MG63 (cell line): ENCODE measurements around the gene LRRFIP1. TPM values are rescaled to one million over a fixed set of nuclear protein-coding genes. Genes with fewer than 3 reads are reported as not detected.

Source experiments
- DNase-seq: peaks from one replicate; pipeline ENCODE4 v3.0.0-alpha.2; 2020
- H3K27me3 ChIP-seq: fragments of 250-450 bp; sonication (Bioruptor Pico); 2 replicates; pipeline ENCODE4 v1.5.1; 2020; ENCODE audit warnings: mild to moderate bottlenecking, moderate library complexity
- H3K36me3 ChIP-seq: fragments of 250-450 bp; sonication (Bioruptor Pico); 2 replicates; pipeline ENCODE4 v1.5.1; 2020; ENCODE audit warnings: mild to moderate bottlenecking, moderate library complexity
- H3K4me3 ChIP-seq: fragments of 250-450 bp; sonication (Bioruptor Pico); 2 replicates; pipeline ENCODE4 v1.5.1; 2020; ENCODE audit warnings: mild to moderate bottlenecking, moderate library complexity
- H3K9me3 ChIP-seq: fragments of 250-450 bp; sonication (Bioruptor Pico); 2 replicates; pipeline ENCODE4 v1.5.1; 2020; ENCODE audit warnings: mild to moderate bottlenecking, moderate library complexity
- total RNA-seq: library from RNA; depleted of rRNA; stranded (reverse); fragments of >200 nt; shearing (Covaris generic); gene quantifications from 2 replicates; pipeline ENCODE4 v1.2.3, GENCODE V29; 2014; ENCODE audit warnings: low replicate concordance

LRRFIP1 gene
- total RNA-seq, 1 experiment from 2014 or later: 33.5 TPM

DNA sequence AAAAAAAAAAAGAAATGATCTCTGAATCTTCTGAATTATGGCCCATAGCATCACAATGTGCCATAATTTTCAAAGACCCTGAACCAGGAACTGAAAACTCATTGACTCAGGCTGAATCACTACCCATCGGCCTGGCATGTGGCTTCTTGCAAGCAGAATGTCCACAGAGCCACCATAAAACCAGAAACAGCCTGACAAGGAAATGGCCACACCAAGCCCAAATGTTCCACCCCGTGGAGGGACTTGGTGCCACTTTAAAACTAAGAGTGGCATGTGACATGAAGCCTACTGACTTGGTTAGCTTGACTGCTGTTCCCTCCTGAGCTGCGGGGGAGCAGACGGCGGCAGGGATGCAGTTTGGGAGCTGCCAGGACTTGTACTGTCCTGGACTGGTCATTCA, 100.0 kb downstream of the LRRFIP1 start:
- no peaks in the 10 kb centered on the region for H3K27me3 ChIP-seq
- no peak overlapping the region for H3K4me3 ChIP-seq
- H3K9me3 ChIP-seq: no peaks in the 10 kb centered on the region
- DNase-seq: peak; percentile 22
- H3K36me3 ChIP-seq: peaks cover 35% of the 10 kb centered on the region

DNA sequence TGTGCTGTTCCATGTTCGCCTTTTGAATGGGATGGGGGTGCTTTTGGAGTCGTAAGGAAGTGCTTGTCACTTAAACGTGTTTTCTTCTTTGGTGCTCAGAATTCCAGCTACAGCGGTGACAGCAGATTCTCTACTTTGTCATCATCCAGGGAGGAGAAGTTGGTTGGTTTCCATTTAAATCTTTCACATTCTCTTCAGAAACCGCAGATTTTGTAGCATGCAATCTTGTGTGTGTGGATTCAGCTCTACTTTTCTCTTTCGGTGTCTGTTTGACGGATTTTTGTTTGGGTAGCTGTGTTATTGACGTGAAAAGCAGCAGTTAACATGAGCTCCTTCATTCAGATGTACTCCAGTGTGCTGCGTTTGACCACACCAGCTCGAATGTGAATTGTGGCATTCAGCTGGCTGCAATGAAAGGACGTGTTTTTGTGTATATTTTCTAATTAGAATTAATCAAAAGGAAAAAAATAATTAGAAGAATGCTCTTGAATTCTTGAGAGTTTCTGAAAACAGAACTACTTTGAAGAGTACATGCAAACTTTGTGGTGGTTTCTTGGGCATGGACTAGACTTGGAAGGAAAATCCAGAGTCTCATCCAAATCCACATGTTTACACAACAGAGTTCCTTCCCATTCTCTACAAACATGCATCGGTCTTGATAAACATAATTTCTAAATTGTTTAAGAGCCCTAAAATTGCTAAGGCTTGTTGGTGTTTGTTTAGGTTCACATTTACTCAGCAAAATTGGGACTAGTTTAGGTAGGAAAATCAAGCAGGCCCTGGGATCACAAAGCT, 102.5 kb downstream of the LRRFIP1 start:
- no peaks in the 10 kb centered on the region for H3K9me3 ChIP-seq
- H3K4me3 ChIP-seq: no peak overlapping the region
- peaks cover 26% of the 10 kb centered on the region for H3K36me3 ChIP-seq
- no peaks in the 10 kb centered on the region for H3K27me3 ChIP-seq
- no peak for DNase-seq

- DNase-seq: peak; percentile 43
- Histone ChIP-seq H3K4me3 (no peak overlapping the region), H3K27me3 (no peaks in the 10 kb centered on the region), H3K9me3 (no peaks in the 10 kb centered on the region), H3K36me3 (peaks cover 17% of the 10 kb centered on the region)
These were observed 104.3 kb downstream of the LRRFIP1 start for GRCh38 chr2:237731663-237732062.

GRCh38 chr2:237732070-237732469, 104.7 kb downstream of the LRRFIP1 start:
- Histone ChIP-seq H3K9me3 (no peaks in the 10 kb centered on the region), H3K4me3 (no peak overlapping the region), H3K36me3 (peaks cover 17% of the 10 kb centered on the region), H3K27me3 (no peaks in the 10 kb centered on the region)
- DNase-seq: no peak

- no peaks in the 10 kb centered on the region for H3K27me3 ChIP-seq
- no peaks in the 10 kb centered on the region for H3K9me3 ChIP-seq
- H3K36me3 ChIP-seq: peaks cover 17% of the 10 kb centered on the region
- H3K4me3 ChIP-seq: no peak overlapping the region
- no peak for DNase-seq
These were observed 105.5 kb downstream of the LRRFIP1 start for GRCh38 chr2:237732790-237733381.

DNA sequence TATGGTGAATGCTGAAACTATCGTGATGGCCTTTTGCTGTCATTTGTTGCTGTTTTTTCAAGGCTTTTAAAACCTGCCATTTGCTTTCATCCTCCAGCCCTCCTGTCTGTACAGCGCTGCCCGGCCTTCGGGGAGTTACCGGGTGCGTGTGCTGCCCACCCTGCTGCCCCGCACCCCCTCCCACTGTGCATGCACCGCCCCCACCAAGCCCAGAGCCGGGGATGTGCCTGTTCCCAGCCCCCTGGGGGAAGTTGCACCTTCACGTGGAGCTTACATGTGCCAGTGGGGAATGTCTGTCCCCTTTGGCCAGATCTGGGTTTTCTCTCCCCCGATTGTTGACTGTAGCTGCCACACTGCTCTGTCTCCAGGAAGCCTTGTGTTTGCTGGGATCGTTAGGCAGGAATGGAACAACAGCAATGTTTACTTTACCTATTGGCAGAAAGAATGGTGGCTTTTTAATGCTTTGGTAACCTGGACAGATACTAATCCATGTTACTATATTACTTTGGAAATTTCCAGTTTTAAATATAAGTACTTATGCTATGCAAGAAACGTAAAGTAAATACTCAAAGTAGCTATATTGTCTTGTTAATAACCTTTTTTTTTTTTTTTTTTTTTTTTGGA, 106.4 kb downstream of the LRRFIP1 start:
- H3K27me3 ChIP-seq: no peaks in the 10 kb centered on the region
- H3K36me3 ChIP-seq: peaks cover 20% of the 10 kb centered on the region
- no peak overlapping the region for H3K4me3 ChIP-seq
- H3K9me3 ChIP-seq: no peaks in the 10 kb centered on the region
- no peak for DNase-seq

DNA sequence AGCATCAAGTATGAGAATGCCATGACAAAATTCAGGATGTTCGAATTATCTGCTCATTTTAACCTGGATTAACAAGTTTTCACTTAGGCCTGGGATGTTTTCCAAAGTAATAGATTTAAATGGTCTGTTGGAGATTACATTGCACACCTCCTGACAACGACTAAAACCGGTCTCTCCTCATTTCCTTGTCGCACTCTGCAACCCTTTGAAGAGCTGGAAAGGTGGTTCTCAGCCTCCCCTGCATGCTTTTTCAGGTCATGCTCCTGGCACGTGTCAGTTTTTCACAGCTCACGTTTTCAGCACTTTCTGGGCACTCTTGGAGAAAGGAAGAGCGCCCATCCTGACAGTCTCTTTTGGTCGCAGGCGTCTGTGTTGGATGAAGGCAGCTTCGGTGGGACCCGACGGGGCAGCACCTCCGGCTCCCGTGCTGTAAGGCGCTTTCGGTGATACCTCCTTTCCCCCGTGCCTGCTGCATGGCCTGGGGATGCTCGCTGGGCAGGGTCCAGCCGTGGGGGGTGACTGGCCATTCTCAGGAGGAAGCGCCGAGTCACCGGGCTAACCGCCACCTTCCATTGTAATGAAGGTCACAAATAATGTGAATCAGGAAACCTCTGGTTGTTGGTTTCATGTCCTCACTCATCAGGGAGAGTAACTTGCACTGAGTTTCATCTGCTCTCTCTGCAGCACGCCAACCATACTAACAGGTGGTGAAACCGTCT, 107.7 kb downstream of the LRRFIP1 start:
- H3K9me3 ChIP-seq: no peaks in the 10 kb centered on the region
- DNase-seq: no peak
- no peaks in the 10 kb centered on the region for H3K27me3 ChIP-seq
- H3K36me3 ChIP-seq: peaks cover 16% of the 10 kb centered on the region
- H3K4me3 ChIP-seq: no peak overlapping the region

- no peaks in the 10 kb centered on the region for H3K27me3 ChIP-seq
- peaks cover 16% of the 10 kb centered on the region for H3K36me3 ChIP-seq
- no peak overlapping the region for H3K4me3 ChIP-seq
- DNase-seq: no peak
- no peaks in the 10 kb centered on the region for H3K9me3 ChIP-seq
These were observed 108.4 kb downstream of the LRRFIP1 start for GRCh38 chr2:237735798-237736197.

GRCh38 chr2:237736783-237737182, 109.4 kb downstream of the LRRFIP1 start:
- Histone ChIP-seq H3K9me3 (no peaks in the 10 kb centered on the region), H3K36me3 (peaks cover 16% of the 10 kb centered on the region), H3K4me3 (no peak overlapping the region), H3K27me3 (no peaks in the 10 kb centered on the region)
- no peak for DNase-seq

- DNase-seq: no peak
- Histone ChIP-seq H3K27me3 (no peaks in the 10 kb centered on the region), H3K9me3 (no peaks in the 10 kb centered on the region), H3K4me3 (no peak overlapping the region), H3K36me3 (peaks cover 16% of the 10 kb centered on the region)
These were observed 109.9 kb downstream of the LRRFIP1 start for GRCh38 chr2:237737196-237737865.

DNA sequence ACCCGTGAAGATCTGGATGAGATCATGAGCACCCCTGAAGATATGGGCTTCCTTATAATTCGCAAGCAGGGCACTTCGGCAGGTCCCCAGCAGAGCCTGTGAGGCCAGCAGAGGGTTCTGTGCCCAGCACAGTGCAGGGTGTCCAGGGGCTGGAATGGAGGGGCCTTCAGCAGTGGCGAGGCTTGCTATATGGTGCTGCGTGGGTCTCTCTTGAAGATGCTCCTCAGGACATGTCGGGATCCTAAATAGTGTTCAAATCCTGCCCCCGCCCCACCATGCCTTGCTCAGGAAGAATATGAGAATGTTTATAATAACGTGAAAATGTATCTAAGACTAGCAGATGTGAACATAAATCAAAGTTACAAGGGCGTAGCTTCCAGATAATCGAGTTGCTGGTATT, 110.9 kb downstream of the LRRFIP1 start:
- Histone ChIP-seq H3K4me3 (no peak overlapping the region), H3K9me3 (no peaks in the 10 kb centered on the region), H3K36me3 (peaks cover 16% of the 10 kb centered on the region), H3K27me3 (no peaks in the 10 kb centered on the region)
- no peak for DNase-seq

GRCh38 chr2:237739101-237739500, 111.7 kb downstream of the LRRFIP1 start:
- Histone ChIP-seq H3K4me3 (no peak overlapping the region), H3K27me3 (no peaks in the 10 kb centered on the region), H3K9me3 (no peaks in the 10 kb centered on the region), H3K36me3 (peaks cover 16% of the 10 kb centered on the region)
- DNase-seq: no peak

DNA sequence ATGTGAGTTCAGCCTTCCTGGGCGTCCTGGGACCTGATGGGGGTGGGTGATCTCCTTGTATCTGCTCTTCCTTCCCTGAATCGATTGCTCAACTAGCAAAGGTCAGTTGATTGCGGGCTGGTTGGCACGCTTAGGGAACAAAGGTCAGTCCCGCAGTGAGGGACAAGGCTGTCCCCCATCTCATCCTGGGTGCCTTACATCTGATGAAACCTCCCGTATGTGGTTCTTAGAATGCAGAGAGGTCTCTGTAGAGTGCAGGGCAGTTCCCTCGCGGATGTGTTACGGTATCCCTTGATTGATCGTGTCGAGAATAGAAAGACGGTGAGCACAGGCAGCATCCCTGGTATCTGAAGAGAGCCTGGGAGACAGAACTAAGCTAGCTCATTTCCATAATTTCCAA, 114.8 kb downstream of the LRRFIP1 start:
- DNase-seq: no peak
- Histone ChIP-seq H3K4me3 (no peak overlapping the region), H3K36me3 (peaks cover 4% of the 10 kb centered on the region), H3K27me3 (no peaks in the 10 kb centered on the region), H3K9me3 (no peaks in the 10 kb centered on the region)

DNA sequence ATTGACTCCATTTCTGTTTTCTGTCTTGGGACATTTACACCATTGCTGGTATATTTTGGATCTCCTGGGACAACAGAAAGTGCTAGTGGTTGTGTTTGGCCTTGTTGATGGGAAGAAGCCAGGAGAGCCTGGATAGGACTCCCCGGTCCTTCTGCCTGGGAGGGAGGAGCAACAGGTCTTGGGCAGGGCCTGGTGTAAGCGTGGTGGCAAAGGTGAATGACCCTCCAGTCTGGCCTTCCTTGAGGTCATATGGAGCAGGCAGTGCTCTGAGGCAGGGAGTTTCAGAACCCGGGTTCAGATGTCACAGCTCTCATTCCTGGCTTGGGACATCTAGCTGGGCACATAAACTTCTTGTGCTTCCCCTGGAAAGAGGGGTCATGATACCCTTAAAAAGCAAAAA, 115.2 kb downstream of the LRRFIP1 start:
- Histone ChIP-seq H3K36me3 (peaks cover 4% of the 10 kb centered on the region), H3K4me3 (no peak overlapping the region), H3K27me3 (no peaks in the 10 kb centered on the region), H3K9me3 (no peaks in the 10 kb centered on the region)
- no peak for DNase-seq

DNA sequence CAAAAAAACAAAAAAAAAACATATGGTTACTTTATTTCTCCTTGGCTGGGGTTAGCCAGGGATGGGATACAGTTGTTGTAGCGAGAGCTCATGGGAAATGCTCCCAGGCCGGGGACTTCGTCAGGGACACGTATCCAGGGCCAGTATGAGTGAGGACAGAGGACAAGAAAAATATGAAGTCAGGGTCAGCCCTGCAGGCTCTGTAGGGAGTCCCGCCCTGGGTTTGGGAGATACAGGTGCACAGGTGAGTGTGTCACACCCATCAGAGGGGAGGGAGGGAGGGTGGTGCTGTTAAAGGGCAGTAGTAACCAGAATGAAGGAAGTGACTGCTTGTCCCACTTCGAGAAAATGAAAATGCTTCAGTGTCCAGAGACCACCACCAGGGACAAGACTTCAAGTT, 115.6 kb downstream of the LRRFIP1 start:
- no peaks in the 10 kb centered on the region for H3K9me3 ChIP-seq
- peaks cover 6% of the 10 kb centered on the region for H3K36me3 ChIP-seq
- DNase-seq: no peak
- H3K4me3 ChIP-seq: no peak overlapping the region
- H3K27me3 ChIP-seq: no peaks in the 10 kb centered on the region

- Histone ChIP-seq H3K27me3 (no peaks in the 10 kb centered on the region), H3K4me3 (no peak overlapping the region), H3K9me3 (no peaks in the 10 kb centered on the region), H3K36me3 (peaks cover 5% of the 10 kb centered on the region; the same call in 1 of the 2 replicates)
- DNase-seq: no peak
These were observed 116.3 kb downstream of the LRRFIP1 start for GRCh38 chr2:237743561-237744269.
